WTC11 (cell line): ENCODE data around the gene AGTRAP. TPM values are rescaled to one million over a fixed set of nuclear protein-coding genes. Genes with fewer than 3 reads are reported as not detected.

ENCODE experiments used
- ATAC-seq: fragments of 200-7000 bp; cut with Tn5 transposase; 2 replicates; pipeline ENCODE4 v1.10.0; 2021; ENCODE audit warnings: mild to moderate bottlenecking, moderate library complexity
- Bru-seq: library from RNA; stranded (reverse); fragments of 400-500 nt; gene quantifications from one replicate; lab custom pipeline; 2021; lab: Mats Ljungman, UMichigan
- CTCF ChIA-PET: fragments of 300-600 bp; sonication (Branson Sonifier 250); formaldehyde crosslinking; loops from one replicate; lab custom pipeline; 2021; ENCODE audit warnings: antibody characterized with exemption; lab: Charles Lee
- POLR2A ChIA-PET: fragments of 350-600 bp; sonication (Branson Sonifier 250); formaldehyde crosslinking; loops from one replicate; lab custom pipeline; 2021; ENCODE audit warnings: antibody characterized with exemption; lab: Charles Lee
- DNase-seq: peaks from one replicate; pipeline ENCODE4 v3.0.0; 2021; ENCODE audit warnings: low spot score
- H3K27ac Mint-ChIP-seq: 2 replicates; pipeline ENCODE4 v1.8.0; 2021; ENCODE audit warnings: mixed read lengths
- H3K27me3 Mint-ChIP-seq: 2 replicates; pipeline ENCODE4 v1.8.0; 2021; ENCODE audit warnings: low read depth, mild to moderate bottlenecking, moderate library complexity, mixed read lengths
- H3K36me3 Mint-ChIP-seq: 2 replicates; pipeline ENCODE4 v1.8.0; 2021; ENCODE audit warnings: mixed read lengths
- H3K4me1 Mint-ChIP-seq: 2 replicates; pipeline ENCODE4 v1.8.0; 2022; ENCODE audit warnings: mixed read lengths
- H3K4me3 Mint-ChIP-seq: 2 replicates; pipeline ENCODE4 v1.8.0; 2021; ENCODE audit warnings: mild to moderate bottlenecking, moderate library complexity, mixed read lengths
- H3K9me3 Mint-ChIP-seq: 2 replicates; pipeline ENCODE4 v1.8.0; 2021; ENCODE audit warnings: mixed read lengths
- CBFB ChIP-seq: sonication (generic); formaldehyde crosslinking; IDR thresholded peaks from 2 replicates; pipeline ENCODE4 v1.8.1; 2022; ENCODE audit warnings: mild to moderate bottlenecking, low read depth, missing genetic modification reagents
- E2F5 ChIP-seq: sonication (generic); formaldehyde crosslinking; IDR thresholded peaks from 2 replicates; pipeline ENCODE4 v1.8.1; 2022; ENCODE audit warnings: mild to moderate bottlenecking, moderate library complexity, missing genetic modification reagents
- FOXK1 ChIP-seq: sonication (generic); formaldehyde crosslinking; IDR thresholded peaks from 2 replicates; pipeline ENCODE4 v1.8.0; 2022; ENCODE audit warnings: mild to moderate bottlenecking, moderate library complexity, missing genetic modification reagents
- HMGXB4 ChIP-seq: sonication (generic); formaldehyde crosslinking; IDR thresholded peaks from 2 replicates; pipeline ENCODE4 v1.8.1; 2023; ENCODE audit warnings: mild to moderate bottlenecking, moderate library complexity, missing genetic modification reagents
- IRF2 ChIP-seq: sonication (generic); formaldehyde crosslinking; IDR thresholded peaks from 2 replicates; pipeline ENCODE4 v1.8.0; 2022; ENCODE audit warnings: low read depth, missing genetic modification reagents, borderline replicate concordance
- MAX ChIP-seq: sonication (generic); formaldehyde crosslinking; IDR thresholded peaks from 2 replicates; pipeline ENCODE4 v1.8.0; 2022; ENCODE audit warnings: mild to moderate bottlenecking, missing genetic modification reagents
- NFYB ChIP-seq: sonication (generic); formaldehyde crosslinking; conservative IDR thresholded peaks from 2 replicates; pipeline ENCODE4 v1.8.0; 2022; ENCODE audit warnings: low read depth, missing genetic modification reagents
- SMAD3 ChIP-seq: sonication (generic); formaldehyde crosslinking; IDR thresholded peaks from 2 replicates; pipeline ENCODE4 v1.8.0; 2022; ENCODE audit warnings: missing genetic modification reagents, mild to moderate bottlenecking, borderline replicate concordance
- TCF7 ChIP-seq: sonication (generic); formaldehyde crosslinking; IDR thresholded peaks from 2 replicates; pipeline ENCODE4 v1.8.0; 2022; ENCODE audit warnings: mild to moderate bottlenecking, low read depth, missing genetic modification reagents, moderate library complexity
- USF2 ChIP-seq: sonication (generic); formaldehyde crosslinking; IDR thresholded peaks from 2 replicates; pipeline ENCODE4 v1.8.1; 2023; ENCODE audit warnings: mild to moderate bottlenecking, missing genetic modification reagents, moderate library complexity
- ZNF138 ChIP-seq: sonication (generic); formaldehyde crosslinking; conservative IDR thresholded peaks from 2 replicates; pipeline ENCODE4 v1.8.1; 2022; ENCODE audit warnings: mild to moderate bottlenecking, moderate library complexity, missing genetic modification reagents
- ZNF317 ChIP-seq: sonication (generic); formaldehyde crosslinking; IDR thresholded peaks from 2 replicates; pipeline ENCODE4 v1.8.1; 2023; ENCODE audit warnings: low read depth, mild to moderate bottlenecking, moderate library complexity, missing genetic modification reagents, borderline replicate concordance
- ZNF423 ChIP-seq: fragments of 250-450 bp; sonication (Bioruptor Pico); IDR thresholded peaks from 2 replicates; pipeline ENCODE4 v2.1.2; 2022; ENCODE audit warnings: mild to moderate bottlenecking, moderate library complexity
- long read RNA-seq, 3 experiments: library from RNA in 1 of 3; library from capped mRNA in 1 of 3; library from polyadenylated mRNA in 1 of 3; unstranded in 2 of 3; stranded (forward) in 1 of 3; transcript quantifications; one replicate each; pipeline ENCODE4 v2.0.0, GENCODE V29; 2021
- total RNA-seq: library from RNA; stranded (reverse); gene quantifications from 3 replicates; pipeline ENCODE4 v1.2.3, GENCODE V29; 2021
- TF ChIP-seq, protein P1 (sequence below): sonication (generic); formaldehyde crosslinking; IDR thresholded peaks from 2 replicates; pipeline ENCODE4 v1.8.0; 2023; ENCODE audit warnings: missing genetic modification reagents, mild to moderate bottlenecking, borderline replicate concordance
- TF ChIP-seq, protein P2 (sequence below): sonication (generic); formaldehyde crosslinking; conservative IDR thresholded peaks from 2 replicates; pipeline ENCODE4 v1.8.1; 2023; ENCODE audit warnings: mild to moderate bottlenecking, low read depth, missing genetic modification reagents, moderate library complexity
- TF ChIP-seq, protein P3 (sequence below): sonication (generic); formaldehyde crosslinking; IDR thresholded peaks from 2 replicates; pipeline ENCODE4 v1.8.1; 2022; ENCODE audit warnings: low read depth, mild to moderate bottlenecking, moderate library complexity, missing genetic modification reagents, borderline replicate concordance
- TF ChIP-seq, protein P4 (sequence below): sonication (generic); formaldehyde crosslinking; IDR thresholded peaks from 2 replicates; pipeline ENCODE4 v1.8.0; 2022; ENCODE audit warnings: mild to moderate bottlenecking, missing genetic modification reagents

AGTRAP gene, protein sequence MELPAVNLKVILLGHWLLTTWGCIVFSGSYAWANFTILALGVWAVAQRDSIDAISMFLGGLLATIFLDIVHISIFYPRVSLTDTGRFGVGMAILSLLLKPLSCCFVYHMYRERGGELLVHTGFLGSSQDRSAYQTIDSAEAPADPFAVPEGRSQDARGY
- 81.6 to 102 TPM (median 101 TPM) in 3 replicates for total RNA-seq
- Bru-seq, nascent RNA: percentile 78 among the genes with signal in this experiment
- long read RNA-seq, experiment 1, transcript AGTRAP-201 (5 exons, 1,107 nt): major isoform, 114 of 212 reads
- long read RNA-seq, experiment 1, transcript AGTRAP-203 (5 exons, 1,100 nt): minor isoform, 34 of 212 reads
- long read RNA-seq, experiment 1, transcript AGTRAP-205 (6 exons, 786 nt): minor isoform, 15 of 212 reads
- long read RNA-seq, experiment 1, transcript AGTRAP-206 (6 exons, 809 nt): minor isoform, 12 of 212 reads
- long read RNA-seq, experiment 1, partial matches to known transcripts: 7 of 212 reads
- long read RNA-seq, experiment 1, other reads (novel, unspliced or antisense): 23 of 212 reads
- long read RNA-seq, experiment 2, transcript AGTRAP-201 (5 exons, 1,107 nt): major isoform, 80 of 154 reads
- long read RNA-seq, experiment 2, transcript AGTRAP-203 (5 exons, 1,100 nt): minor isoform, 22 of 154 reads
- long read RNA-seq, experiment 2, partial matches to known transcripts: 22 of 154 reads
- long read RNA-seq, experiment 2, other reads (novel, unspliced or antisense): 18 of 154 reads
- long read RNA-seq, experiment 3, transcript AGTRAP-201 (5 exons, 1,107 nt): major isoform, 151 of 219 reads
- long read RNA-seq, experiment 3, transcript AGTRAP-203 (5 exons, 1,100 nt): minor isoform, 36 of 219 reads
- long read RNA-seq, experiment 3, transcript AGTRAP-206 (6 exons, 809 nt): minor isoform, 6 of 219 reads
- long read RNA-seq, experiment 3, transcript AGTRAP-205 (6 exons, 786 nt): minor isoform, 7 of 219 reads
- long read RNA-seq, experiment 3, partial matches to known transcripts: 3 of 219 reads
- long read RNA-seq, experiment 3, other reads (novel, unspliced or antisense): 10 of 219 reads

- Mint-ChIP-seq H3K9me3 (no peaks in the 10 kb centered on the region), H3K27ac (peak within 1 kb of the TSS; percentile 93), H3K4me1 (peaks cover 47% of the 10 kb centered on the region), H3K4me3 (peak within 1 kb of the TSS; percentile 94), H3K36me3 (no peaks in the 10 kb centered on the region; the same call in 1 of the 2 replicates), H3K27me3 (no peaks in the 10 kb centered on the region; the same call in 1 of the 2 replicates)
- ChIA-PET POLR2A (interaction anchor here (0.8 to 1.5 kb wide), 7 partner anchors 38 to 81 kb away, joined by 3 to 4 read pairs (median 3); partner anchors contain the start of genes FBXO44, FBXO6 and MAD2L2), CTCF (interaction anchor here (0.9 to 3.8 kb wide), 11 partner anchors 13 to 91 kb away, joined by 3 to 19 read pairs (median 9); partner anchors contain the start of genes FBXO2, FBXO6 and MAD2L2)
- DNase-seq (peak; percentile 98), ATAC-seq (peak; percentile 73)
- TF ChIP-seq E2F5 (CRISPR knock-in tag): peak; percentile 96
- no peak for TF ChIP-seq TCF7
- no peak for TF ChIP-seq IRF2 (CRISPR knock-in tag)
- TF ChIP-seq NFYB (CRISPR knock-in tag): no peak
- TF ChIP-seq, protein P1, sequence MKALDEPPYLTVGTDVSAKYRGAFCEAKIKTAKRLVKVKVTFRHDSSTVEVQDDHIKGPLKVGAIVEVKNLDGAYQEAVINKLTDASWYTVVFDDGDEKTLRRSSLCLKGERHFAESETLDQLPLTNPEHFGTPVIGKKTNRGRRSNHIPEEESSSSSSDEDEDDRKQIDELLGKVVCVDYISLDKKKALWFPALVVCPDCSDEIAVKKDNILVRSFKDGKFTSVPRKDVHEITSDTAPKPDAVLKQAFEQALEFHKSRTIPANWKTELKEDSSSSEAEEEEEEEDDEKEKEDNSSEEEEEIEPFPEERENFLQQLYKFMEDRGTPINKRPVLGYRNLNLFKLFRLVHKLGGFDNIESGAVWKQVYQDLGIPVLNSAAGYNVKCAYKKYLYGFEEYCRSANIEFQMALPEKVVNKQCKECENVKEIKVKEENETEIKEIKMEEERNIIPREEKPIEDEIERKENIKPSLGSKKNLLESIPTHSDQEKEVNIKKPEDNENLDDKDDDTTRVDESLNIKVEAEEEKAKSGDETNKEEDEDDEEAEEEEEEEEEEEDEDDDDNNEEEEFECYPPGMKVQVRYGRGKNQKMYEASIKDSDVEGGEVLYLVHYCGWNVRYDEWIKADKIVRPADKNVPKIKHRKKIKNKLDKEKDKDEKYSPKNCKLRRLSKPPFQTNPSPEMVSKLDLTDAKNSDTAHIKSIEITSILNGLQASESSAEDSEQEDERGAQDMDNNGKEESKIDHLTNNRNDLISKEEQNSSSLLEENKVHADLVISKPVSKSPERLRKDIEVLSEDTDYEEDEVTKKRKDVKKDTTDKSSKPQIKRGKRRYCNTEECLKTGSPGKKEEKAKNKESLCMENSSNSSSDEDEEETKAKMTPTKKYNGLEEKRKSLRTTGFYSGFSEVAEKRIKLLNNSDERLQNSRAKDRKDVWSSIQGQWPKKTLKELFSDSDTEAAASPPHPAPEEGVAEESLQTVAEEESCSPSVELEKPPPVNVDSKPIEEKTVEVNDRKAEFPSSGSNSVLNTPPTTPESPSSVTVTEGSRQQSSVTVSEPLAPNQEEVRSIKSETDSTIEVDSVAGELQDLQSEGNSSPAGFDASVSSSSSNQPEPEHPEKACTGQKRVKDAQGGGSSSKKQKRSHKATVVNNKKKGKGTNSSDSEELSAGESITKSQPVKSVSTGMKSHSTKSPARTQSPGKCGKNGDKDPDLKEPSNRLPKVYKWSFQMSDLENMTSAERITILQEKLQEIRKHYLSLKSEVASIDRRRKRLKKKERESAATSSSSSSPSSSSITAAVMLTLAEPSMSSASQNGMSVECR: peak; percentile 51; the same call in 1 of the 2 replicates
- TF ChIP-seq MAX (CRISPR knock-in tag): peak; percentile 62
- TF ChIP-seq, protein P2, sequence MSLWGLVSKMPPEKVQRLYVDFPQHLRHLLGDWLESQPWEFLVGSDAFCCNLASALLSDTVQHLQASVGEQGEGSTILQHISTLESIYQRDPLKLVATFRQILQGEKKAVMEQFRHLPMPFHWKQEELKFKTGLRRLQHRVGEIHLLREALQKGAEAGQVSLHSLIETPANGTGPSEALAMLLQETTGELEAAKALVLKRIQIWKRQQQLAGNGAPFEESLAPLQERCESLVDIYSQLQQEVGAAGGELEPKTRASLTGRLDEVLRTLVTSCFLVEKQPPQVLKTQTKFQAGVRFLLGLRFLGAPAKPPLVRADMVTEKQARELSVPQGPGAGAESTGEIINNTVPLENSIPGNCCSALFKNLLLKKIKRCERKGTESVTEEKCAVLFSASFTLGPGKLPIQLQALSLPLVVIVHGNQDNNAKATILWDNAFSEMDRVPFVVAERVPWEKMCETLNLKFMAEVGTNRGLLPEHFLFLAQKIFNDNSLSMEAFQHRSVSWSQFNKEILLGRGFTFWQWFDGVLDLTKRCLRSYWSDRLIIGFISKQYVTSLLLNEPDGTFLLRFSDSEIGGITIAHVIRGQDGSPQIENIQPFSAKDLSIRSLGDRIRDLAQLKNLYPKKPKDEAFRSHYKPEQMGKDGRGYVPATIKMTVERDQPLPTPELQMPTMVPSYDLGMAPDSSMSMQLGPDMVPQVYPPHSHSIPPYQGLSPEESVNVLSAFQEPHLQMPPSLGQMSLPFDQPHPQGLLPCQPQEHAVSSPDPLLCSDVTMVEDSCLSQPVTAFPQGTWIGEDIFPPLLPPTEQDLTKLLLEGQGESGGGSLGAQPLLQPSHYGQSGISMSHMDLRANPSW (CRISPR knock-in tag): no peak
- TF ChIP-seq ZNF138 (CRISPR knock-in tag): no peak
- TF ChIP-seq, protein P3, sequence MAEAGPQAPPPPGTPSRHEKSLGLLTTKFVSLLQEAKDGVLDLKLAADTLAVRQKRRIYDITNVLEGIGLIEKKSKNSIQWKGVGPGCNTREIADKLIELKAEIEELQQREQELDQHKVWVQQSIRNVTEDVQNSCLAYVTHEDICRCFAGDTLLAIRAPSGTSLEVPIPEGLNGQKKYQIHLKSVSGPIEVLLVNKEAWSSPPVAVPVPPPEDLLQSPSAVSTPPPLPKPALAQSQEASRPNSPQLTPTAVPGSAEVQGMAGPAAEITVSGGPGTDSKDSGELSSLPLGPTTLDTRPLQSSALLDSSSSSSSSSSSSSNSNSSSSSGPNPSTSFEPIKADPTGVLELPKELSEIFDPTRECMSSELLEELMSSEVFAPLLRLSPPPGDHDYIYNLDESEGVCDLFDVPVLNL (CRISPR knock-in tag): no peak
- no peak for TF ChIP-seq CBFB
- TF ChIP-seq USF2: peak; percentile 97
- peak; percentile 71; the same call in 1 of the 2 replicates for TF ChIP-seq SMAD3 (CRISPR knock-in tag)
- 0 out of 2 replicates have a peak, but pooled peaks have one; percentile 69 for TF ChIP-seq HMGXB4 (CRISPR knock-in tag)
- TF ChIP-seq FOXK1 (CRISPR knock-in tag): peak; percentile 56; the same call in 1 of the 2 replicates
- TF ChIP-seq, protein P4, sequence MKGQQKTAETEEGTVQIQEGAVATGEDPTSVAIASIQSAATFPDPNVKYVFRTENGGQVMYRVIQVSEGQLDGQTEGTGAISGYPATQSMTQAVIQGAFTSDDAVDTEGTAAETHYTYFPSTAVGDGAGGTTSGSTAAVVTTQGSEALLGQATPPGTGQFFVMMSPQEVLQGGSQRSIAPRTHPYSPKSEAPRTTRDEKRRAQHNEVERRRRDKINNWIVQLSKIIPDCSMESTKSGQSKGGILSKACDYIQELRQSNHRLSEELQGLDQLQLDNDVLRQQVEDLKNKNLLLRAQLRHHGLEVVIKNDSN (CRISPR knock-in tag): peak; percentile 98
- peak; percentile 79 for TF ChIP-seq ZNF423 (CRISPR knock-in tag)
- TF ChIP-seq ZNF317 (CRISPR knock-in tag): no peak
Observed at GRCh38 chr1:11735854-11736745, at the start of gene AGTRAP. AGTRAP (plus strand) TSS chr1:11736136; CDS start chr1:11736209, 73 bp downstream.
